Brain pericyte (primary cell): ENCODE data around the gene FTO.

ENCODE experiments used
- DNase-seq: peaks from one replicate; pipeline ENCODE4 v3.0.0-alpha.2; 2012; ENCODE audit warnings: low read depth, low spot score

Gene FTO

GRCh38 chr16:53708490-53708889, 4.5 kb downstream of the FTO start:
- no peak for DNase-seq

- DNase-seq, result no peak
Measured at GRCh38 chr16:53711390-53711789, 7.4 kb downstream of the FTO start.

DNA sequence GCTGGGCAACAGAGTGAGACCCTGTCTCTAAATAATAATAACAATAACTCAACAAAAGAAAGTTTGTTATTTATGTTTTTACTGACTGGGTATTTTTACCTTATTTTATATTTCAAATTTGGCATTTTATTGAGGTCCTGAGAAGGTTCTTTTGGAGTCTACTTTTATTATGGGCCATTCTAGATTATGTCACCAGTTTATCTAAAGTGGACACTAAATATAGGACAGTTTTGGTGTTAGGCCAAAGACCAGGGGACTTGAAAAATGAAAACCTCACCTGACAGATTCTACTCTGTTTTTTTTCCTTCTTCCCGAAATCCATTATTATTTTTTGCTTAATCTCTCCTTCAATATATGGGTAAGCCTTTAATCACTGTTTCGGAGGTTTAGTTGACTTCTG, 8.1 kb downstream of the FTO start:
- DNase-seq, result no peak

- no peak for DNase-seq
Measured at GRCh38 chr16:53713403-53714204, 9.6 kb downstream of the FTO start.

DNA sequence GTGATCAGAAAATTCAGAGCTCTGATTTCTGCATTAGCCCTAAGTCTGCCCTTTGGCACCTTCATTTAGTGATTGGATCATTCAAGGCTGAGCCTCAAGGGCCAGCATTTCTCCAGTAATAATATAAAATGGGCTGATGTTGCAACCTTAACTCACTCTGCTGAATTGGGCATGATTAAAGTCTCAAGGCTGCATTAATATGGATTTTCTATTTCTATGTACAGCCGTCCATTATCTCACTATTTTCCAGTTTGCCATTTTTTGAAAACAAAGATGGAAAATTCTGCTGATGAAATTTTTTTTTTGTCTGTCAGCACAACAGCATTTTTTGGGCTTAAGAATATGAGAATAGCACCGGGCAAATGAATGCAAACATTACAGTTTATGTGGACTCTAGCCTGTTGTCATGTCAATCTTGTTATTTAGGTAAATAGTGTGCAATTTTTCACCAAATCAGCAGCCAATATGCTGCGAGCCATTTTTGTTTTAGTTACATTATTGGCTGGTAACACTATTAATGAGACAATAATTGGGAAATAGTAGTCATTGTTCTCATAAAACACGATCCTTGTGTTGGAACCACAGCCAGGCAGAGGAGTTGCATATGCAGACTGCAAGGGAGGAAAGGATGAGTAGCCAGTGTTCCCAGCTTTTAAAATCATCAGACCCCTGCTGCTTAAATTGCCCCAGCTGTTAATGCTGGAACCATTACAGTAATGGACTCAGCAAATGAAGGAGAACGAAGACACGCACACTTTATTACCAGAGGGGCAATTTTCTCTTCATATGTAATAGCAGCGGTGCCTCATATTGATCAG, 10.5 kb downstream of the FTO start:
- DNase-seq, result no peak

DNA sequence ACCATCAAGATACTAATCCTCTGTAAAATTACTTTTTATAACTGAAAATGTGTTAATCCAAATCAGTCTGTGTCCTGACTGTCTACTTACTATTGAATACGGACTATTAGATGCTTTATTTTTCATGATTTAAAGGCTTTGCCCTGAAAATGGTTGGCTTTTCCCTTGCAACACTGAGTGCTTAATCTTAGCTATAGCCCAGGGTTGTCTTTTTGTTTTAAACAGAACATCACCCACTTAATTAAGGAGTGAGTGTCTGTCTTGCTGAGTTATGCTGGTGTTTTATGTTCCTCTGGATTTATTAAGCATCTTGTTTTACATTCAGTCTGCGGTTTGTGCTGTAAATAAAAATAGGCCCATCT, 11.0 kb downstream of the FTO start:
- no peak for DNase-seq

DNA sequence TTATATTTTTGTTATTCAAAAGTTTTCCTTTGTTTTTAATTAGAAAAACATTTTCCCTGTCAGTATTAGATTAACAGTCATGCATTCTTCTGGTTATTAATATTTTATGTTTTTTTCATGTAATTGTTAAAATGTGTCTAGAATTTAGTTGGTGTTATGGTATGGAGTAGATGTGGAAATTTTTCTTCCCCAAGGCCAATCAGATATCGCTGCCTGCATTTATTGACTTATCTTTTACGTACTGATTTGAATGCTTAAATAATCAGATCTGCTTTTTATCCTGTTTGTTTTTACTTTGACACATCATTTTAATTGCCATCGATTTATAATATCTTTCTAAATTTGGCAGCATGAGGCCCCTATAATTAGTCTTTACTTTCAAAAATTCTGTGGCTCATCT, 13.6 kb downstream of the FTO start:
- no peak for DNase-seq

DNA sequence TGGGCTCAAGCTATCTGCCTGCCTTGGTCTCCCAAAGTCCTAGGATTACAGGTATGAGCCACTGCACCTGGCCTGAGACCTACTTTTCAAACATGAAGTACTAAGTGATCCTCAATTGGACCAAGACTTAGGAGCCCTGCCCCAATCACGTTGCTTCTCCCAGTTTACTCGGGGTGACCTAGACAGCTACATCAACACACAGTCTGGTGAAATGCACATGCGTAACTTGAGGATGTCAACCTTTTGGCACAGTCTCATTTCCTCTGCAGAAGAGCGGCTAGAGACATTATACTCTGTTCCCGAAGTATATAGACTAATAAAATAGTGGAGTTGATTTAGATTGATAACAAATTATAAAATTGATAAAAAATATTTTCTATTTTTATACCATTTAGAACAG, 17.1 kb downstream of the FTO start:
- no peak for DNase-seq

DNA sequence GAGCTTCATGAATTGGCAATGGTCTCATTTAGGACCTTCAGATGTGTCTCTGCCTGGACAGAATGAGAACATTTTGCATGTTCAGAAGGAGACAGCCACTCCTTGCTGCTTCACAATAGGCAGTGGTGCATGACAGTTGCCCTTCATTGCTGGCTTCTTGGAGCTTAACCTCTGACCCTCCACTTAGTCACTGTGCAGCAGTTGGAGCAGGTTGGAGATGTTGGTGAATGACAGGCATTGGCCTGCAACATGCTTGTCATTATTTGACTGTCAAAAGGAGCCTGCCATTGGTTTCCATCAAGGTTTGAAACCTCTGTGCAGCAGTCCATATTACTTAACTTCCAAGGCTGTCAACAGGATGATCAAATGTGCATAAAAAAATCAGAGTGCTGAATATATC, 22.7 kb downstream of the FTO start:
- DNase-seq, result no peak

GRCh38 chr16:53730693-53731092, 26.7 kb downstream of the FTO start:
- no peak for DNase-seq

- DNase-seq, result no peak
Measured at GRCh38 chr16:53732296-53732929, 28.5 kb downstream of the FTO start.

- DNase-seq, result no peak
Measured at GRCh38 chr16:53734908-53735307, 31.0 kb downstream of the FTO start.

DNA sequence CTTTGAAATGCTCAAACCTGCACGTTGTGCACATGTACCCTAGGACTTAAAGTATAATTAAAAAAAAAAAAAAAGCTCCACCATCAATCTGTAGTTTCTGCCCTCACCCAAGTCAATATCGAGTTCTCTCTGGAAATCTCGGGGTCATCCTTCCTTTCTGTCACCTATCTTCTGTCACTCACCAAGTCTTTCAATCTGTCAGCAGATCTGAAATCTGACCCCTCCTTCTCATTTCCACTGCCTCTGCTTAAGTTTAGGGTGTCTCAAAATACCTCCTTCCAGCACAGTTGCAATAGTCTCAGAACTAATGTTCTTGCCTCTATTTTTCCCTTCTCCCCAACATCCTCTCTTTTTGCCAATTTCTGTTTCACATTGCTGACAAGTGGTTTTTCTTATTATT, 32.3 kb downstream of the FTO start:
- DNase-seq, result no peak

GRCh38 chr16:53737552-53737951, 33.6 kb downstream of the FTO start:
- no peak for DNase-seq

DNA sequence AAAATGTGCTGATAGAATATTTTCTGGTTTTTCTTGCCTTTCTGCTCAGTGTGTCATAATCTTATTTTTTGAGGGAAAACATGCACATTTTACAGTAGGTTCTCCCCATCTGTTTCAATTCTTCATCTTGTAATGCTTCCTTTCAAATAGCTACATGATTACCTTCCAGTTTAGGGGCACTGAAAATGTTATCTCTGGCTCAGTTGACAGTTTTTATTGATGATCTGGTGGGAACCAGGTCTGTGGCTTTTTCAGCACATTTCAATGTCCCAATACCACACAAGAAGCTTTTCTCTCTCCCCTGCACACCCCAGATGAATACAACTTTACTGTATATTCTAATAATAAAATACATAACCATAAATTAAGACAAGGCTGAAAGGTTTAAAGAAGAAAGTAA, 36.5 kb downstream of the FTO start:
- no peak for DNase-seq

DNA sequence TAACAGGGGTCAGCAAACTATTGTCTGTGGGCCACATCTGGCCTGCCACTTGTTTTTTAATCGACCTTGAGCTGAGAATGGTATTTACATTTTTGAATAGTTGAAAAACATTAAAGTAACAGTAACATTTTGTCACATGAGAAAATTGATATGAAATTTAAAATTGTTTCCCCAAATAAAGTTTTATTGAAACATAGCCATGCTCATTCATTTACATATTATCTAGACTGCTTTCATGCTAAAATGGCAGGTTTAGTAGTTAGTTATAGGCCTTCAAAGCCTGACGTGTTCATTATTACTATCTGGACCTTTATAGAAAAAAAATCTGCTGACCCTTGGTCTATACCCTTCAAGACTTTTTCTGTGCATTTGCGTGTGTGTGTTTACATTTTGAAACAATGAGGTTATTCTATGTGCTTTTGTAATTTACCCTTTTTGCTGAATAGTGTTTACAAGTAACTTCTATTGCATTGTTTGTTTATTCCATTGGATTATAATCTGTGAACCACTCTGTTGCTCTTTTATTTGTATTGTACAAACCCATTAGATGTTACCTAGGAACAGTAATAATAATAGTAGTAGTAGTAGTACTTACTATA, 37.1 kb downstream of the FTO start:
- no peak for DNase-seq

- DNase-seq, result no peak
Measured at GRCh38 chr16:53741546-53741945, 37.6 kb downstream of the FTO start.

- no peak for DNase-seq
Measured at GRCh38 chr16:53743149-53743566, 39.2 kb downstream of the FTO start.

DNA sequence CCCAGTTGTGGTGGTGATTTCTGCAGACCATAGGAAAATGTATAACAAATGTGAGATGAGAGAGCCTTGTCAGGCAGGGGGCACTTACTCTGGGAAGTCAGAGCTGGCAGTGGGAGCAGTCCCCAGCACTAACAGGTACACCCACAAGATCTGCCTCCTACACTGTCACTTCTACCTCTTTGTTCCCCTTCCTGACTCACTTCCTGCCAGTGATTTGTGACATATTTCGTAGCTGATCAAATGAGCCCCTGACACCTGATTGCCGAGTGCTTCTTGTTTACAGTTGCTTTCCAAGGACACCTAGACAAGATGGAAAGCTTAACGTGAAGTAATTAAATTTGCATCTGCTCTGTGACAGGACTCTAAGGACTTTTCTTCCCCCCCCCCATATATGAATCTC, 40.5 kb downstream of the FTO start:
- DNase-seq, result no peak

DNA sequence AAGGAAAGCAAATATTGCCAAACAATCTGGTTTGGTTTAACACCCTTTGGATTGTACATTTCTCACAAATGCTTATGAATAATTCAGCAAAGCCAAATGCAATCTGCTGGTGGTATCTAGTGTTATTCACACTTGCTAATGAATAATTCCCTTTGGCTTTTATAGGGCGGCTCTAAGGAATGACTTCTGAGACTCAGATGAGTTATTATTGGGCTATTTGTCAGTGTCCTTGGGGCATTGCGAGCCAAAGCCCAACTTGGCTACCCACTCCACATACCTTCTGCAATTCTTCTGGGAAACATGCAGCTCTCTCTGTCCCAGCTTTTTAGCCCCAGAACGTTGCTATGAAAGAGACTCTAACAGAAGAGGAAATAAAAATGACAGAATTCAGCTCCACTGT, 41.1 kb downstream of the FTO start:
- DNase-seq, result no peak

- DNase-seq, result no peak
Measured at GRCh38 chr16:53745753-53746266, 41.9 kb downstream of the FTO start.

DNA sequence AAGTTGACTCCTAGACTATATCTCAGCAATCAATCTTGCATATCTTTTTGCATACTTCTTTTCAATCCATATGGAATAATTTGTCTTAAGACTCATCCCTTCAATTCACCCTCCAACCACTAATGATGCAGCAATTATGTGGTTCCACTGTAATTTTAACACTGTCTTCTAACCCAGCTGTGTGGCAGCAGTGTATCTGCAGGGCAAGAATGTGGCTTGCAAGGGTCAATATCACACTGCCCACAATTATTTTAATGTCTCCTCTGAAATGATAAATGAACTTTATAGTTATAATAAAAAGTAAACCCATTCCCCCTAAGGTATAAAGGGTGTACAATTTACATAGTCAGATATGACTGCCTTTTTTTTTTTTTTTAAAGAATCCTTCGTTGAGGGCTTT, 48.6 kb downstream of the FTO start:
- no peak for DNase-seq
